ENCODE results near the gene KRT80. TPM values are rescaled to one million over a fixed set of nuclear protein-coding genes. Genes with fewer than 3 reads are reported as not detected.

Gene KRT80
- polyA plus RNA-seq, 1 donor (not counting 4 experiments of a cell fraction or from before 2014, with no cell fraction given): 4.1 TPM

DNA sequence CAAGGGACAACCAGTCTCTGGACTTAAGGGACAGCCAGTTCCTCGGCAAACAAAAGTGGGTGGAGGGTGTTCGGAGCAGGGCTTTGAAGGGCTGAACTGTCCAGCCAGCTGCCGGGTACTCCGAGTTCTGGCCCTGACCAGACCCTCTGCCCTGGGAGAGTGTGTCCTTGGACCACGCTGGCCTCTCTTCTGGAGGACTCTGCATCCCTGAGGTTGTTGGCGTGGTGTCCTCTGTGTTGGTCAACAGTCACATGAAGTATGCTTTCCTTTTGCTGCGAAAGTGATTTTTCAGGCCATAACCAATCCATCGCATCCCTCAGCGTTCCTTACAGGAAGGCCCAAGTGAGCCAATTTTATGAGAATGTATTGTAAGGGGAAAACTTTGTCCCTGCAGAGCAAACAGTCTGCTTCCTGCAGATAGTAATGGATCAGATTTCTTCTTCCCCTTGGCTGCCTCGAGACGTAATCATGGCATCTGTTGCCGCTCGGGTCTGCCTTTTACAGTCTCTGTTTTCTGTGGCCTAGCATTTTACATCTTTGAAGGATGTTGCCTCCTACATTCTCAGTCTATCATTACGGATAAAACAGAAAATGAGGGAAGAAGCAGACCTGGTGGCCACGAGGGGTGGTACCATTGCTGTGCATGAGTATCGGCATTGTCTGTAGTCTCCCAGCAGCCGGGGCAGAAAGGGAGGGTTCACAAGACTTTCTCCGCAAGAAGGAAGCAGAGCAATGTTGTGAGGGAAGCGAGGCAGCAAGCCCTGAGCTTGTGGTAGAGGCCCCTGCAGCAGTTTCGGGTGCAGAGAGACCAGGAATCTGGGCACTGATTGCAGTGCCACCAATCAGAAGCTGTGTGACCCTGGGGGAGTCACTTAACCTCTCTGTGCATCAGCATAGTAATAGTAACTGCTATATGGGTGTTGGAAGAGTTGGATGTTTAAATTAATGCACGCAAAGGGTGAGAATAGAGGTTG, 64.9 kb downstream of the KRT80 start:
- DNase-seq (ENCODE audit: low read depth, low spot score) (no peak), FAIRE-seq (no peak)
- no peak overlapping the region for H2AFZ ChIP-seq (ENCODE audit: control insufficient read depth, low read length)
- H3K4me3 ChIP-seq (ENCODE audit: control insufficient read depth in 2 of 3, extremely low read depth in 1 of 3, insufficient read depth in 2 of 3, low read depth in 1 of 3, low read length in 3 of 3): no peak overlapping the region
- H3K4me1 ChIP-seq (ENCODE audit: control insufficient read depth, extremely low read depth, insufficient read depth, low read length): no peaks in the 10 kb centered on the region
- no peak overlapping the region for H3K9ac ChIP-seq (ENCODE audit: control insufficient read depth, extremely low read depth, insufficient read depth, low read length)
- no peaks in the 10 kb centered on the region for H4K20me1 ChIP-seq (ENCODE audit: control insufficient read depth, extremely low read depth, insufficient read depth, low read length)
- peaks cover 11% of the 10 kb centered on the region for H3K27me3 ChIP-seq (ENCODE audit: control insufficient read depth, extremely low read depth, insufficient read depth, low read length)
- H3K4me2 ChIP-seq (ENCODE audit: control insufficient read depth, extremely low read depth, insufficient read depth, low read depth, low read length): no peak overlapping the region
- no peak for TF ChIP-seq EZH2 (IDR thresholded peaks at IDR 0.05; ENCODE audit: low read length)
- TF ChIP-seq, protein P1, sequence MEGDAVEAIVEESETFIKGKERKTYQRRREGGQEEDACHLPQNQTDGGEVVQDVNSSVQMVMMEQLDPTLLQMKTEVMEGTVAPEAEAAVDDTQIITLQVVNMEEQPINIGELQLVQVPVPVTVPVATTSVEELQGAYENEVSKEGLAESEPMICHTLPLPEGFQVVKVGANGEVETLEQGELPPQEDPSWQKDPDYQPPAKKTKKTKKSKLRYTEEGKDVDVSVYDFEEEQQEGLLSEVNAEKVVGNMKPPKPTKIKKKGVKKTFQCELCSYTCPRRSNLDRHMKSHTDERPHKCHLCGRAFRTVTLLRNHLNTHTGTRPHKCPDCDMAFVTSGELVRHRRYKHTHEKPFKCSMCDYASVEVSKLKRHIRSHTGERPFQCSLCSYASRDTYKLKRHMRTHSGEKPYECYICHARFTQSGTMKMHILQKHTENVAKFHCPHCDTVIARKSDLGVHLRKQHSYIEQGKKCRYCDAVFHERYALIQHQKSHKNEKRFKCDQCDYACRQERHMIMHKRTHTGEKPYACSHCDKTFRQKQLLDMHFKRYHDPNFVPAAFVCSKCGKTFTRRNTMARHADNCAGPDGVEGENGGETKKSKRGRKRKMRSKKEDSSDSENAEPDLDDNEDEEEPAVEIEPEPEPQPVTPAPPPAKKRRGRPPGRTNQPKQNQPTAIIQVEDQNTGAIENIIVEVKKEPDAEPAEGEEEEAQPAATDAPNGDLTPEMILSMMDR (optimal IDR thresholded peaks at IDR 0.05 in 1 of 3, IDR thresholded peaks at IDR 0.05 in 1 of 3, conservative IDR thresholded peaks at IDR 0.05 in 1 of 3; ENCODE audit: extremely low read depth in 1 of 3, insufficient read depth in 2 of 3, low read length in 3 of 3): no peak
- H3K79me2 ChIP-seq (ENCODE audit: control insufficient read depth, insufficient read depth, low read length): no peaks in the 10 kb centered on the region
- no peaks in the 10 kb centered on the region for H3K36me3 ChIP-seq (ENCODE audit: control insufficient read depth in 2 of 2, extremely low read depth in 1 of 2, insufficient read depth in 2 of 2, low read length in 2 of 2)
- H3K9me3 ChIP-seq (ENCODE audit: control insufficient read depth, low read depth, low read length): no peaks in the 10 kb centered on the region
- dilution Hi-C loops (cut with MboI; ENCODE audit: extremely low pct_ligation_motif_present, low sequenced_read_pairs): no loop called here
- H3K27ac ChIP-seq (ENCODE audit: control insufficient read depth, insufficient read depth, low read length): no peak overlapping the region
- H3K9me1 ChIP-seq (ENCODE audit: control insufficient read depth, extremely low read depth, insufficient read depth, low read length): no peaks in the 10 kb centered on the region

DNA sequence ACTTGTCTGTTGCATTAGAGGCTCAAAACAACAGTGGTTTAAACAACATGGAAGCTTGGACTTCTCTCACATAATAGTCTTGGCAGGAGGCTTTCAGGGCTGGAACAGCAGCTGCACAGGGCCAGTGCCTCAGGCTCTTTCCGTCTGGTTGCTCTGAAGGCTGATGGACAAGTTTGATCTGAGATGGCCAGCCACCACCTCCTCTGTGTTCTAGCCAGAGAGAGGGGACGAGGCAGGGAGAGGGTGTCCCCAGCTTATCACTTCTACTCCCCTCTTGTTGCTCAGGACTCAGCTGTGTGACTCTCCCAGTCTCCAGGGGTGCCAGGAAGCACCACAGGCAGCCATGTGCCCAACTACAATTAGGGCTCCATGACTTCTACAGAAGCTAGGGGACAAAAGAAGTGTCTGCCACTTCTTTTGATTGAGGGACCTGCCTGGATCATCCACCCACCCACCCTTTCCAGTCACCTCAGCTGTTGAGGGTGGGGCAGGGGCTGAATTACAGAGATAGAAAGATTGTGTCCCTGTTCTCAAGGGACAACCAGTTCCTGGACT, 65.7 kb downstream of the KRT80 start:
- dilution Hi-C loops (cut with MboI; ENCODE audit: extremely low pct_ligation_motif_present, low sequenced_read_pairs): no loop called here

More for the DNA sequence above, 65.7 kb downstream of the KRT80 start:
- Histone ChIP-seq H3K4me3 (ENCODE audit: control insufficient read depth in 2 of 3, extremely low read depth in 1 of 3, insufficient read depth in 2 of 3, low read depth in 1 of 3, low read length in 3 of 3) (no peak overlapping the region), H3K4me2 (ENCODE audit: control insufficient read depth, extremely low read depth, insufficient read depth, low read depth, low read length) (no peak overlapping the region), H3K27me3 (ENCODE audit: control insufficient read depth, extremely low read depth, insufficient read depth, low read length) (peaks cover 11% of the 10 kb centered on the region), H3K36me3 (ENCODE audit: control insufficient read depth in 2 of 2, extremely low read depth in 1 of 2, insufficient read depth in 2 of 2, low read length in 2 of 2) (no peaks in the 10 kb centered on the region), H4K20me1 (ENCODE audit: control insufficient read depth, extremely low read depth, insufficient read depth, low read length) (no peaks in the 10 kb centered on the region), H3K9me1 (ENCODE audit: control insufficient read depth, extremely low read depth, insufficient read depth, low read length) (no peaks in the 10 kb centered on the region), H3K9ac (ENCODE audit: control insufficient read depth, extremely low read depth, insufficient read depth, low read length) (no peak overlapping the region), H2AFZ (ENCODE audit: control insufficient read depth, low read length) (no peak overlapping the region), H3K9me3 (ENCODE audit: control insufficient read depth, low read depth, low read length) (no peaks in the 10 kb centered on the region), H3K27ac (ENCODE audit: control insufficient read depth, insufficient read depth, low read length) (no peak overlapping the region), H3K79me2 (ENCODE audit: control insufficient read depth, insufficient read depth, low read length) (no peaks in the 10 kb centered on the region), H3K4me1 (ENCODE audit: control insufficient read depth, extremely low read depth, insufficient read depth, low read length) (peaks cover 7% of the 10 kb centered on the region)
- DNase-seq (ENCODE audit: low read depth, low spot score) (no peak), FAIRE-seq (no peak)
- no peak for TF ChIP-seq EZH2 (IDR thresholded peaks at IDR 0.05; ENCODE audit: low read length)
- TF ChIP-seq, protein P1 (optimal IDR thresholded peaks at IDR 0.05 in 1 of 3, IDR thresholded peaks at IDR 0.05 in 1 of 3, conservative IDR thresholded peaks at IDR 0.05 in 1 of 3; ENCODE audit: extremely low read depth in 1 of 3, insufficient read depth in 2 of 3, low read length in 3 of 3): no peak
